Smooth muscle cell (in vitro differentiated cells): Measurements from ENCODE around the gene INHBB. TPM values are rescaled to one million over a fixed set of nuclear protein-coding genes. Genes with fewer than 3 reads are reported as not detected.

Source experiments
- DNase-seq: peaks from one replicate; lab custom pipeline; 2025; ENCODE audit not compliant: unreplicated experiment; lab: John Stamatoyannopoulos, UW
- H2AFZ ChIP-seq: fragments of 200-600 bp; sonication (generic); 2 replicates; pipeline ENCODE4 v1.6.0; 2016; ENCODE audit warnings: antibody characterized with exemption, low read depth, mild to moderate bottlenecking
- H3F3A ChIP-seq: fragments of 200-600 bp; sonication (generic); 2 replicates; pipeline ENCODE4 v1.6.0; 2017; ENCODE audit warnings: antibody characterized with exemption, low read depth
- H3K27ac ChIP-seq: fragments of 200-600 bp; sonication (generic); 2 replicates; pipeline ENCODE4 v1.5.1; 2016; ENCODE audit warnings: low read depth, mild to moderate bottlenecking
- H3K27me3 ChIP-seq: fragments of 200-600 bp; sonication (generic); 2 replicates; pipeline ENCODE4 v1.6.1; 2016; ENCODE audit warnings: low read depth, mild to moderate bottlenecking
- H3K36me3 ChIP-seq: fragments of 200-600 bp; sonication (generic); 2 replicates; pipeline ENCODE4 v1.5.1; 2016; ENCODE audit warnings: low read depth
- H3K4me1 ChIP-seq: fragments of 200-600 bp; sonication (generic); 2 replicates; pipeline ENCODE4 v1.5.1; 2016; ENCODE audit warnings: low read depth
- H3K4me2 ChIP-seq: fragments of 200-600 bp; sonication (generic); 2 replicates; pipeline ENCODE4 v1.6.0; 2016; ENCODE audit warnings: mild to moderate bottlenecking
- H3K4me3 ChIP-seq: fragments of 200-600 bp; sonication (generic); 2 replicates; pipeline ENCODE4 v1.5.1; 2016; ENCODE audit warnings: mild to moderate bottlenecking
- H3K79me2 ChIP-seq: fragments of 200-600 bp; sonication (generic); 2 replicates; pipeline ENCODE4 v1.6.0; 2016; ENCODE audit warnings: low read depth, mild to moderate bottlenecking
- H3K9ac ChIP-seq: fragments of 200-600 bp; sonication (generic); 2 replicates; pipeline ENCODE4 v1.6.0; 2016; ENCODE audit warnings: low read depth
- H3K9me3 ChIP-seq: fragments of 200-600 bp; sonication (generic); replicated peaks from 2 replicates; pipeline ENCODE4 v1.5.1; 2016; ENCODE audit warnings: low read depth
- H4K20me1 ChIP-seq: fragments of 200-600 bp; sonication (generic); 2 replicates; pipeline ENCODE4 v1.6.0; 2016; ENCODE audit warnings: low read depth
- WGBS: methylation state at CpG from one replicate; pipeline ENCODE4 v1.1.7; 2016; ENCODE audit warnings: low lambda C conversion rate; 5-methylcytosine and 5-hydroxymethylcytosine counted together
- polyA plus RNA-seq: library from polyadenylated mRNA; unstranded; fragments of >200 nt; fragmentation: Nextera tagmentation; extraction: Ambion mirVana; gene quantifications from 2 replicates; pipeline ENCODE4 v1.2.1, GENCODE V29; 2016
- total RNA-seq: library from RNA; depleted of rRNA; stranded (reverse); fragments of >200 nt; gene quantifications from 2 replicates; pipeline ENCODE4 v1.2.3, GENCODE V29; 2014
- TF ChIP-seq, protein P1 (sequence below): fragments of 200-600 bp; sonication (generic); IDR thresholded peaks from 2 replicates; pipeline ENCODE4 v1.5.1; 2017; ENCODE audit warnings: borderline replicate concordance, mild to moderate bottlenecking, antibody characterized with exemption; ENCODE audit not compliant: insufficient read depth, poor library complexity, severe bottlenecking

INHBB gene
- total and polyA plus RNA-seq, 2 experiments from 2014 or later: 0.06 to 0.09 TPM

DNA sequence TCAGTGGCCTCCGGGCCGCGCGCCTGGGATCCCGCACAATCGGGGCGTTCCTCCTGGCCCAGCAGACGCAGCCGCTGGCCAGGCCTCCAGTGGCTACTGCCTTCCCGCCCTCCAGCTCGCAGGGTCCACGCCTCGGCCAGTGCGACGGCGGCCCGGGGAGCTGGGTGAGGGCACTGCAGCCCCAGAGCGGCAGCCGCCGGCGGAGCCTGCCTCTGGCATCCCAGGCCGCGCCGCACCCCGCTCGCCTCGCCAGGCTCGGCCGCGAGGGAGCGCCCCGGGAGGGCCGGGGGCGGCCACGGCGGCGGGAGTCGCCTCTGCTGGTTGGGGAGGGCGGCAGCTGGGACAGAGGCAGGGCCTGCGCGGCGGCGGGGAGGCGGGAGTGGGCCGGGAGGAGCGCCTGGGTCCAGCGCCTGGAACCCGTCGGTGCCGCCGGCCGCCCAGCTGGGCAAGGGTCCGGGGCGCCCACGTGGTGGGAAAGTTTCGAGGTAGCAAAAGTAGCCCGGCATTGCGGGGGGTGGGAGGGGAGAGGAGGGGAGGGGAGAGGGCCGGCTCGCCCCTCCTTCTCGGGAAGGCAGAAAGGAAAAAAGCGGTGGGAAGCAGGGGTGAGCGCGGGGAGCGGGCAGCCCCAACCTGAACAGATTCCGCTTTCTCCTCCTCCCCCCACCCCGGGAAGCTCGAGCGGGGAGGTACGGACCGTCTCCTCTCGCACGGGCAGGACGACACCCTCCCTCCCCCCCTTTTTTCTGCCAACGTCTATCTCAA, 1.5 kb upstream of the INHBB start:
- no peaks in the 10 kb centered on the region for H3K36me3 ChIP-seq
- peak overlapping the region; percentile 54 for H2AFZ ChIP-seq
- no peak overlapping the region for H3K27ac ChIP-seq
- H3K4me2 ChIP-seq: peak overlapping the region; percentile 93
- H3F3A ChIP-seq: no peaks in the 10 kb centered on the region
- no peak overlapping the region for H3K9ac ChIP-seq
- peak overlapping the region; percentile 60 for H3K4me3 ChIP-seq
- 4% methylated on average over 57 of the region's 75 CpGs for WGBS
- DNase-seq: no peak
- TF ChIP-seq, protein P1, sequence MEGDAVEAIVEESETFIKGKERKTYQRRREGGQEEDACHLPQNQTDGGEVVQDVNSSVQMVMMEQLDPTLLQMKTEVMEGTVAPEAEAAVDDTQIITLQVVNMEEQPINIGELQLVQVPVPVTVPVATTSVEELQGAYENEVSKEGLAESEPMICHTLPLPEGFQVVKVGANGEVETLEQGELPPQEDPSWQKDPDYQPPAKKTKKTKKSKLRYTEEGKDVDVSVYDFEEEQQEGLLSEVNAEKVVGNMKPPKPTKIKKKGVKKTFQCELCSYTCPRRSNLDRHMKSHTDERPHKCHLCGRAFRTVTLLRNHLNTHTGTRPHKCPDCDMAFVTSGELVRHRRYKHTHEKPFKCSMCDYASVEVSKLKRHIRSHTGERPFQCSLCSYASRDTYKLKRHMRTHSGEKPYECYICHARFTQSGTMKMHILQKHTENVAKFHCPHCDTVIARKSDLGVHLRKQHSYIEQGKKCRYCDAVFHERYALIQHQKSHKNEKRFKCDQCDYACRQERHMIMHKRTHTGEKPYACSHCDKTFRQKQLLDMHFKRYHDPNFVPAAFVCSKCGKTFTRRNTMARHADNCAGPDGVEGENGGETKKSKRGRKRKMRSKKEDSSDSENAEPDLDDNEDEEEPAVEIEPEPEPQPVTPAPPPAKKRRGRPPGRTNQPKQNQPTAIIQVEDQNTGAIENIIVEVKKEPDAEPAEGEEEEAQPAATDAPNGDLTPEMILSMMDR: peak; percentile 16
- H3K9me3 ChIP-seq: no peaks in the 10 kb centered on the region
- peaks cover 83% of the 10 kb centered on the region for H3K27me3 ChIP-seq
- H4K20me1 ChIP-seq: peaks cover 10% of the 10 kb centered on the region
- H3K79me2 ChIP-seq: no peaks in the 10 kb centered on the region
- H3K4me1 ChIP-seq: peaks cover 5% of the 10 kb centered on the region

DNA sequence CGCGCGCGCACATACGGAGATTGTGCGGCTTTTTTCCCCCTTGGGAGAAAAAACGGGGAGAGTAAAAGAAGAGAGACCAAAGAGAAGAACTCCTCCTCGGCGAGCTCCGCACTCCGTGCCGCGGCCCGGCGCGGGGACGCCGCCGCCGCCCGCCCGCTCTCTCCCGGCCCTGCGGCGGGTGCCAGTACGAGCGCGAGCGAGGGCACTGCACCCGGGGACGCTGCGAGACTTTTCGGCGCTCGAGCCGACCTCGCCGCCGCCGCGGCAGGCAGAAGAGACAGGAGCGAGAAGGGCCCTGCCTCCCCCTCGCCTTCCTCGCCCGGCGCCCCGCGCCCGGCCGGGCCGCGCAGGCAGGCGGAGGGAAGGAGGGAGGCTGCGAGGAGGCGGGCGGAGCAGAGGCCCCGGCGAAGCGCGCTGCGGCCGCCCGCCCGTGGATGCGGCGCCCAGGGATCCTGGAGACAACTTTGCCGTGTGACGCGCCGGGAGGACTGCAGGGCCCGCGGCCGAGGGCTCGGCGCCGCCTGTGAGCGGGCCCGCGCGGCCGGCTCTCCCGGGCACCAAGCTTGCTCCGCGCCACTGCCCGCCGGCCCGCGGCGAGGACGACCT, 857 bp upstream of the INHBB start:
- TF ChIP-seq, protein P1: no peak
- Histone ChIP-seq H3K79me2 (no peaks in the 10 kb centered on the region), H3K27me3 (peaks cover 83% of the 10 kb centered on the region), H3K9me3 (no peaks in the 10 kb centered on the region), H3K4me2 (peak overlapping the region; percentile 93), H2AFZ (peak overlapping the region; percentile 54), H3K4me1 (peaks cover 5% of the 10 kb centered on the region), H3K9ac (no peak overlapping the region), H3K4me3 (peak overlapping the region; percentile 60), H3K36me3 (no peaks in the 10 kb centered on the region), H3F3A (no peaks in the 10 kb centered on the region), H4K20me1 (peaks cover 10% of the 10 kb centered on the region), H3K27ac (no peak overlapping the region)
- DNase-seq: no peak
- 2% methylated on average over 77 of the region's 90 CpGs for WGBS

DNA sequence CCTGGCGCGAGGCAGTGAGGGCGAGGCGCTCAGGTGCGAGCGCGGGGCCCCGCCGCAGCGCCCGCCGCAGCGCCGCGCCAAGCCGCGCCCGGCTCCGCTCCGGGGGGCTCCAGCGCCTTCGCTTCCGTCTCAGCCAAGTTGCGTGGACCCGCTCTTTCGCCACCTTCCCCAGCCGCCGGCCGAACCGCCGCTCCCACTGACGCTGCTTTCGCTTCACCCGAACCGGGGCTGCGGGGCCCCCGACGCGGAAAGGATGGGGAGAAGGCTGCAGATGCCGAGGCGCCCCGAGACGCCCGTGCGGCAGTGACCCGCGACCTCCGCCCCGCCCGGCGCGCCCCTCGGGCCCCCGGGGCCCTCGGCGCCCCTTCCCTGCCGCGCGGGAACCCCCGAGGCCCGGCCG, 328 bp upstream of the INHBB start:
- Histone ChIP-seq H2AFZ (no peak overlapping the region), H3K27ac (no peak overlapping the region), H3K4me1 (peaks cover 5% of the 10 kb centered on the region), H3F3A (no peaks in the 10 kb centered on the region), H3K79me2 (no peaks in the 10 kb centered on the region), H3K4me3 (peak overlapping the region; percentile 60), H3K36me3 (no peaks in the 10 kb centered on the region), H4K20me1 (peaks cover 10% of the 10 kb centered on the region), H3K27me3 (peaks cover 84% of the 10 kb centered on the region), H3K9me3 (no peaks in the 10 kb centered on the region), H3K9ac (no peak overlapping the region), H3K4me2 (peak overlapping the region; percentile 80)
- WGBS: 4% methylated on average over 18 of the region's 62 CpGs
- no peak for DNase-seq
- TF ChIP-seq, protein P1: no peak
